Keratinocyte (primary cell): ENCODE measurements around the gene AP2A2. TPM values are rescaled to one million over a fixed set of nuclear protein-coding genes. Genes with fewer than 3 reads are reported as not detected.

Source experiments
- DNase-seq: peaks from one replicate; pipeline ENCODE4 v3.0.0-alpha.2; 2011; ENCODE audit warnings: low read depth, missing footprints, low spot score
- FAIRE-seq: peaks from 2 replicates; lab custom pipeline; 2011; peaks lifted over from hg19 to GRCh38; lab: Jason Lieb, UNC
- H2AFZ ChIP-seq: 2 replicates; pipeline ENCODE4 v1.6.0; 2012; ENCODE audit warnings: low read length, control low read depth, inconsistent platforms; ENCODE audit not compliant: control insufficient read depth
- H3K27ac ChIP-seq: 2 replicates; pipeline ENCODE4 v1.5.1; 2011; ENCODE audit warnings: low read length; ENCODE audit not compliant: control insufficient read depth, insufficient read depth
- H3K27me3 ChIP-seq: 3 replicates; pipeline ENCODE4 v1.6.0; 2011; ENCODE audit warnings: low read length; ENCODE audit not compliant: control insufficient read depth, insufficient read depth; ENCODE audit errors: extremely low read depth
- H3K36me3 ChIP-seq, 2 experiments: 2 replicates in 1 of 2; 3 replicates in 1 of 2; pipeline ENCODE4 v1.5.1; 2011; ENCODE audit warnings: low read length in 2 of 2, mild to moderate bottlenecking in 1 of 2; ENCODE audit not compliant: control insufficient read depth in 2 of 2, insufficient read depth in 2 of 2; ENCODE audit errors: extremely low read depth in 1 of 2
- H3K4me1 ChIP-seq: 3 replicates; pipeline ENCODE4 v1.5.1; 2011; ENCODE audit warnings: low read length; ENCODE audit not compliant: control insufficient read depth, insufficient read depth; ENCODE audit errors: extremely low read depth
- H3K4me2 ChIP-seq: 3 replicates; pipeline ENCODE4 v1.6.0; 2011; ENCODE audit warnings: low read depth, low read length; ENCODE audit not compliant: control insufficient read depth, insufficient read depth; ENCODE audit errors: extremely low read depth
- H3K4me3 ChIP-seq, 3 experiments: fragments of 200-600 bp in 1 of 3; sonication (generic) in 1 of 3; 2 replicates in 2 of 3; 3 replicates in 1 of 3; pipeline ENCODE4 v1.5.1; 2011 to 2016; ENCODE audit warnings: low read length in 3 of 3, mild to moderate bottlenecking in 3 of 3, control low read depth in 2 of 3, inconsistent platforms in 1 of 3, low read depth in 1 of 3, mixed read lengths in 1 of 3, mixed run types in 1 of 3, moderate library complexity in 1 of 3; ENCODE audit not compliant: control insufficient read depth in 2 of 3, insufficient read depth in 2 of 3; ENCODE audit errors: extremely low read depth in 1 of 3
- H3K79me2 ChIP-seq: 2 replicates; pipeline ENCODE4 v1.6.0; 2012; ENCODE audit warnings: low read length; ENCODE audit not compliant: control insufficient read depth, insufficient read depth
- H3K9ac ChIP-seq: 3 replicates; pipeline ENCODE4 v1.6.0; 2011; ENCODE audit warnings: low read length; ENCODE audit not compliant: control insufficient read depth, insufficient read depth; ENCODE audit errors: extremely low read depth
- H3K9me1 ChIP-seq: 3 replicates; pipeline ENCODE4 v1.6.0; 2011; ENCODE audit warnings: low read length; ENCODE audit not compliant: control insufficient read depth, insufficient read depth; ENCODE audit errors: extremely low read depth
- H3K9me3 ChIP-seq: 2 replicates; pipeline ENCODE4 v1.5.1; 2012; ENCODE audit warnings: low read depth, low read length; ENCODE audit not compliant: control insufficient read depth
- H4K20me1 ChIP-seq: 3 replicates; pipeline ENCODE4 v1.6.0; 2011; ENCODE audit warnings: low read length; ENCODE audit not compliant: control insufficient read depth, insufficient read depth; ENCODE audit errors: extremely low read depth
- EZH2 ChIP-seq: IDR thresholded peaks from one replicate; pipeline ENCODE4 v1.6.1; 2012; ENCODE audit warnings: inconsistent platforms, mild to moderate bottlenecking, low read length, moderate library complexity
- dilution Hi-C: fragments of 300-500 bp; cut with MboI; formaldehyde crosslinking; loops from one replicate; pipeline ENCODE4 v1.7.0; 2020; ENCODE audit warnings: low sequenced_read_pairs; ENCODE audit not compliant: extremely low pct_ligation_motif_present
- polyA plus RNA-seq, 5 experiments: library from polyadenylated mRNA; depleted of rRNA in 3 of 5; stranded (reverse) in 3 of 5; stranded (forward) in 1 of 5; unstranded in 1 of 5; fragments of >200 nt; gene quantifications; 1 replicate in 1 of 5; 2 replicates in 3 of 5; 3 replicates in 1 of 5; pipeline versions ENCODE4 v1.2.1 to v1.2.3, GENCODE V29; 2011 to 2012; ENCODE audit warnings: missing spikeins in 2 of 5, low read depth in 1 of 5, low replicate concordance in 1 of 5
- TF ChIP-seq, protein P1 (sequence below), 3 experiments: IDR thresholded peaks in 1 of 3; conservative IDR thresholded peaks in 1 of 3; optimal IDR thresholded peaks in 1 of 3; 2 replicates in 2 of 3; 3 replicates in 1 of 3; pipeline versions ENCODE3 to v1.5.1; 2011; ENCODE audit warnings: low read length in 3 of 3, mild to moderate bottlenecking in 3 of 3, moderate library complexity in 2 of 3, control low read depth in 1 of 3, inconsistent platforms in 1 of 3; ENCODE audit not compliant: insufficient read depth in 2 of 3; ENCODE audit errors: extremely low read depth in 1 of 3

AP2A2 gene
- polyA plus RNA-seq, 1 donor (not counting 4 experiments of a cell fraction or from before 2014, with no cell fraction given): 47.8 TPM

DNA sequence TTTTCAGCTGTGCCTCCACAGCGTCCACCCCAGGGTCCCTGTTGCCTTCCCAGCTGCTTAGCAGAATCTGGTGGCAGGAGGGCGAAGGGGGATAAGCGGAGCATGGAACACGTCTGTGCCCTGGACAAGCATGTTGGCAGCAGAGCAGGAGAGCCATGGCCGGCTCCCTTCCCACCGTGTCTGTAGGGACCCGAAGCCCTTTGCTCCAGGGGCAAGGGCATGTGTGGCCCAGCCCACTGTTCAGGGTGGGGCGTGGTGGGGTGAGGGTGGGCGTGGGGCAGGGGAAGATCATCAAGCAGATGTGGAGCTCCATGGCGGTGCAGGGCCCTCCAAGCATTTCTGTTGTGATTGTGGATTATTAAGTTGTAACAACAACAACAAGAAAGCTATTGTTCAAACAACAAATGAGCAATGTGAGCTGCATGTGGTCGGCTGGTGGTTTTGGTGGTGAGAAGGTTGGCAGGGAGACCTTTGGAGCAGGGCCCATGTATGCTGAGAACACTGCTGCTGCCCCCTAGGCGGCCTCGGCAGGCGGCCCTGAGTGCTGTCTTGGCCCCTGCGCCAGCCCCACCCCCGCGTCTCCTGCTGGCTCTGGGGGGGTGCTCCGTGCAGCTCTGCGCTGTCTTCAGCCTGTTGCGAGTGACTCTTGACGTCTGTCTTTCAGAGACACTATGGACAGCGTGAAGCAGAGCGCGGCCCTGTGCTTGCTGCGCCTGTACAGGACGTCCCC is 50.9 kb downstream of the AP2A2 start:
- Histone ChIP-seq H3K4me2 (no peak overlapping the region), H4K20me1 (peaks cover 2% of the 10 kb centered on the region), H3K9me3 (no peaks in the 10 kb centered on the region), H3K27me3 (no peaks in the 10 kb centered on the region), H2AFZ (no peak overlapping the region), H3K4me3 (no peak overlapping the region), H3K9me1 (no peaks in the 10 kb centered on the region), H3K9ac (no peak overlapping the region), H3K79me2 (peaks cover 3% of the 10 kb centered on the region), H3K36me3 (peaks cover 28 to 37% of the 10 kb centered on the region in 2 experiments), H3K27ac (no peak overlapping the region), H3K4me1 (no peaks in the 10 kb centered on the region)
- dilution Hi-C loops: no loop called here
- no peak for TF ChIP-seq EZH2
- FAIRE-seq: no peak
- DNase-seq: no peak

DNA sequence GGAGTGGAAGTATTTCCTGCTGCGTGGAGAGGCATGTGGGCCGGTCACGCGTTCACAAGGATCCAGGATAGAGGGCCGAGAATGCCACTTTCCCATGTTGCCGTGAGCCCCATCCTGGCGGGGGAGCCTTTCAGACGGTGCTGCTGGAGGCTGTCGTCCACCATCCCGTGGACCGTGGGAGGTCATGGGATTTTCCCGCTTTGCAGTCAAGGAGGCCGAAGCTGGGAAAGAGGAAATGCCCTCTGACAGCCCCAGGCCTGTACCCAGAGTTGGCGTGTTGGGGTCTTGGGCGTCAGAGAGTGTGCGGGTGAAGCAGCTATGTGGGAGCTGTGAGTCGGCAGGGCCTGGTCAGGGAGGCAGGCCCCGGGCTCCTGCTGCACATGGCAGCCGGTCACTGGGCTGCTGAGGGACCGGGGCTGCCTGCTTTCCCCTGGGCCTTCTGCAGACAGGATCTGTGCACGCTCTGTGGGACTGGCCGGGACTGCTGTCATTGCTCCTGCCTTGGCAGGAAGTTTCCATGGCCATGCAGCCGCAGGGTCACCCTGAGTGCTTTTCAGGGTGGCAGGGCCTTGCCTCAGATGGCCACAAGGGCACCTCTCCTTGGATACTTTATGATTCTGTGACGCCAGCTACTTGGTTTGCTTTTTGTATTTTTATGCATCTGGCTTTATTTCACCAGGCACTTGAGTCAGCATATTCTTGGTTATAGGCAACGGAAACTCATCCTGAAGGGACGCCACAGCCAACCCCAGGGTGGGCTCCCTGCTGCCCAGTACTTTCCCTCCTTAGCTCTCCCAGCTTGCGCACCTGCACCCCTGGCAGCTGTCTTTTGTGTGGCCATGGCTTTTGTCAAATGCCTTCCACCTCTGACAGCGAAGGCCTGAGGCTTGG is 52.4 kb downstream of the AP2A2 start:
- Histone ChIP-seq H3K27me3 (no peaks in the 10 kb centered on the region), H3K27ac (no peak overlapping the region), H3K4me3 (no peak overlapping the region), H3K36me3 (peaks cover 22 to 30% of the 10 kb centered on the region in 2 experiments), H3K4me2 (no peak overlapping the region), H3K9ac (no peak overlapping the region), H2AFZ (no peak overlapping the region), H3K4me1 (no peaks in the 10 kb centered on the region), H3K9me1 (no peaks in the 10 kb centered on the region), H4K20me1 (peaks cover 2% of the 10 kb centered on the region), H3K9me3 (no peaks in the 10 kb centered on the region), H3K79me2 (peaks cover 3% of the 10 kb centered on the region)
- dilution Hi-C loops: no loop called here
- TF ChIP-seq, protein P1, sequence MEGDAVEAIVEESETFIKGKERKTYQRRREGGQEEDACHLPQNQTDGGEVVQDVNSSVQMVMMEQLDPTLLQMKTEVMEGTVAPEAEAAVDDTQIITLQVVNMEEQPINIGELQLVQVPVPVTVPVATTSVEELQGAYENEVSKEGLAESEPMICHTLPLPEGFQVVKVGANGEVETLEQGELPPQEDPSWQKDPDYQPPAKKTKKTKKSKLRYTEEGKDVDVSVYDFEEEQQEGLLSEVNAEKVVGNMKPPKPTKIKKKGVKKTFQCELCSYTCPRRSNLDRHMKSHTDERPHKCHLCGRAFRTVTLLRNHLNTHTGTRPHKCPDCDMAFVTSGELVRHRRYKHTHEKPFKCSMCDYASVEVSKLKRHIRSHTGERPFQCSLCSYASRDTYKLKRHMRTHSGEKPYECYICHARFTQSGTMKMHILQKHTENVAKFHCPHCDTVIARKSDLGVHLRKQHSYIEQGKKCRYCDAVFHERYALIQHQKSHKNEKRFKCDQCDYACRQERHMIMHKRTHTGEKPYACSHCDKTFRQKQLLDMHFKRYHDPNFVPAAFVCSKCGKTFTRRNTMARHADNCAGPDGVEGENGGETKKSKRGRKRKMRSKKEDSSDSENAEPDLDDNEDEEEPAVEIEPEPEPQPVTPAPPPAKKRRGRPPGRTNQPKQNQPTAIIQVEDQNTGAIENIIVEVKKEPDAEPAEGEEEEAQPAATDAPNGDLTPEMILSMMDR (optimal IDR thresholded peaks at IDR 0.05 in 1 of 3, IDR thresholded peaks at IDR 0.05 in 1 of 3, conservative IDR thresholded peaks at IDR 0.05 in 1 of 3; ENCODE audit: extremely low read depth in 1 of 3, insufficient read depth in 2 of 3, low read length in 3 of 3): no peak
- no peak for TF ChIP-seq EZH2
- FAIRE-seq (no peak), DNase-seq (no peak)
